Activated CD8-positive, alpha-beta memory T cell treated with anti-CD3 and anti-CD28 coated beads, Interleukin-2, amount 50 U/mL, for 1 hour (primary cell): Measurements from ENCODE around the gene SOD2.
"Not testable (repeated sequence)": the region's sequence is repeated elsewhere in the genome, so short reads cannot be mapped to it uniquely, and the experiment has no call there.

ENCODE experiments used
- DNase-seq: peaks from one replicate; pipeline ENCODE4 v3.0.0-alpha.2; 2020; ENCODE audit errors: extremely low read depth

The SOD2 gene

DNA sequence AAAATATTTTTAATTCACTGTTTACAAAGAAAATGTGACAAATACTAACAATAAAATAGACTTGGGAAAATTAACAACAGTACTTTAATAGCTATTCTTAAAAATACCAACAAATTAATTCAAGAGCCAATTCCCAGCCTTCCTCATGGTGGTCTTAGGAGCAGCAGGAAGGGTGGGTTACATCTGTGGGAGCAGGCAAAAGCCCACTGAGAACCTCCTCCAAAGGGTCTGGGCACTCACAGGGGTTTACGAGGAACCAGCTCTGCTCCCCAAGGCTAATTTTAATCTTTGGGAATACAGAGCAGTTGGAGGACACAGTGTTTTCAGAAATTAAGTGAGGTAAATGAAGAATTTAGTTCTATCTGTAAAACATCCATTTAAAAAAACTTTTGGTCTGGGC, 10.2 kb downstream of the SOD2 start:
- no peak for DNase-seq

DNA sequence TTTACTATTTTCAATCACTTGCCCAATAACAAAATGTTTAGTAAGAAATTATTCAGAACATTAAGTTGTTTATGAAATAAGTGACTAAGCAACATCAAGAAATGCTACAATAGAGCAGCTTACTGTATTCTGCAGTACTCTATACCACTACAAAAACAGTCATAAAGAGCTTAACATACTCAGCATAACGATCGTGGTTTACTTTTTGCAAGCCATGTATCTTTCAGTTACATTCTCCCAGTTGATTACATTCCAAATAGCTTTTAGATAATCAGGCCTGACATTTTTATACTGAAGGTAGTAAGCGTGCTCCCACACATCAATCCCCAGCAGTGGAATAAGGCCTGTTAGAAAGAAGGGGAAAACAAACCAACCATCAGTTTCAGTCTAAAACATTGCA, 10.7 kb downstream of the SOD2 start:
- DNase-seq, result no peak

DNA sequence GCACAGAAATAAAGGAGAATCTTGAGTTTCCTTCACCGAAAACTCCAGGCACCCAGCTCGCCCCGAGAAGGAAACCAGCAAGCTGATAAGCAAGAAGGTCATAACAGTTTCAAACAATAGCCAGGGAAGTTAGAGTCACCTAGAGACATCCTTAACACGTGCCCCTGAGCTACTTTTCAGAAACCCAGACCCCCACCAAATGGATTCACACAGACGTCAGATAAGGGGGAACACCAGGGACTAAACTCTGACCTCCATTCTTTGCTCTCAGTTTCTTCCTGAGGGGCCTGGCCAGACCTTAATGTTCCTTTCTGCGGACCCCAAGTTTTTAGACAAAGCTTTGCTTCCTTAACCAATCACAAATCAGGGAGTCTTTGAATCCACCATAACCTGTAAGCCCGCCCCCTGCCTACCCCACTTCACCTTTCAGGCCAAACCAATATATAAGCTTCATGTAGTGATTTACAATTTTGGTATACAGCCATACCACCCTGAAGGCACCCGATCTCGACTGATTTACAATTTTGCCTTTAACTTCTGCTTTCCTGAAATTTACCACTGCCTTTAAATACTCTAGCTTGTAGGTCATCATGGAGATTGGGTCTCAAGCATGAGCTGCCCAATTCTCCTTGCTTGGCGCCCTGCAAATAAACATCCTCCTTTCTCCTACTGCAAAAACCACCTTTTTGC, 11.7 kb downstream of the SOD2 start:
- DNase-seq, result no peak

DNA sequence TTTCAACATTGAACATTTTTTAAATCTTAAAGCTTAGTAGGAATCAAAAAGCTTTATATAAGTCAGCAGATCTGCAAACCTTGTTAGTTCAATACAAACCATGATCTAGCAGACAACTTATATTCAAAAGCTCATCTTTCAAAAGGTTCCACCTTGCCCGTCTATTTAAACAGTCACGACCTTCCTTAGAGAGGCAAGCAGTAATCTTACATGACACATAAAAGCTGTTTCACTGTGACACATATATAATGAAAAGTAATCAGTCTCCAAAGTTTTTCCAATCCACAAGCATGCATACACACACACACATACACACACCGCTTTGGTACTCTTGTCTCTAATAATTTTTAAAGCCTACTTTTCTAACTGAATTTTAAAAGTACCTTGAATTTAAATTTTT, 12.9 kb downstream of the SOD2 start:
- no peak for DNase-seq

GRCh38 chr6:159679091-159680077, 13.7 kb downstream of the SOD2 start:
- DNase-seq, result no peak

- DNase-seq, result no peak
Measured at GRCh38 chr6:159678574-159678973, 14.5 kb downstream of the SOD2 start.

GRCh38 chr6:159677506-159678165, 15.4 kb downstream of the SOD2 start:
- no peak for DNase-seq

DNA sequence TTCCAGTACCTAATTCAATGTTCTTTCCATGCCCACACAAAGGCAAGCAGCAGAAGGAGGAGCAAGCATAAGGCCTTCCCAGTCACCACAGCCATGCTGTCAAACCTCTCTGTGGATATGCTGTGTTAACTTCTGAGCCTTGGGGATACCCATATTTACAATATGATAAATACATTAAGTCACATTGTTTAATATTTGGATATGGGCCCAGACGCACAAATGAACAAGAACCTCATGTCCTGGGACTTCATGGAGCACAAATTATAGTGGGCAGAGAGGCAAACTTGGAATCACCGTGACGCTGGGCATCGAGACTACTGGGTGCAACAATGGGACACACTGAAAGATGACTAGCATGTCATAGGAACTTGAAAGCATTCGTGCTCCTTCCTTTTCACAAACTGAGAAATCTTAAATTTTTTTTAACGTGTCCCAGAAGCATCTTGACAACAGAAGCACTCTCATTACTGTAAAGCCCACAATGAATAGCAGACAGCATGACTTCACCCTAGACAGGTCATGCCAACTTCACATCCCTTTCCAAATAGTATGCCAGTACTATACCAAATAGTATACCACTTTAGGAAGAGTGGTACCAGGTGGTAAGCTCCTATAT, 16.0 kb downstream of the SOD2 start:
- no peak for DNase-seq

GRCh38 chr6:159676236-159676635, 16.8 kb downstream of the SOD2 start:
- DNase-seq, result not testable (repeated sequence)

- no peak for DNase-seq
Measured at GRCh38 chr6:159665868-159666635, 27.0 kb downstream of the SOD2 start.

GRCh38 chr6:159663368-159663889, 29.6 kb downstream of the SOD2 start:
- not testable (repeated sequence) for DNase-seq

- DNase-seq, result not testable (repeated sequence)
Measured at GRCh38 chr6:159661977-159662376, 31.1 kb downstream of the SOD2 start.

- DNase-seq, result no peak
Measured at GRCh38 chr6:159655409-159655988, 37.5 kb downstream of the SOD2 start.

- no peak for DNase-seq
Measured at GRCh38 chr6:159654483-159655098, 38.5 kb downstream of the SOD2 start.

DNA sequence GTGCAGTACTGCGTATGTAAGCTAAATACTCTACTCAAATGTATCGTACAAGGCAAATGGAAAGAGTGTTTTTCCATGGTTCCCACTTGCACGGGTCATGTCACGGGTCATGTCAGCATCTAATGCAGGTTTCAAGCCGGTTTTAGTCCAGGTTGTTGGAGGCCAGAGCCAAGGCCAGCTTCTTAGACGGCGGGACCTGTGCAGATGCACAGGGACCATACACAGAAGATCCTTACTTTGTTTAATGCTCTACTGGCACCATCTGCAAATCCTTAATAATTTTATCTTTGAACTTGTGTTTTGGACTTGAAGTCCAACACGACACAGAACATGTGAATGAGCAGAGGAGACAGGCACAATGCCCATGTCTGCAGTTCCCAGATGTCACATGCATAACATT, 42.7 kb downstream of the SOD2 start:
- DNase-seq, result no peak

- no peak for DNase-seq
Measured at GRCh38 chr6:159649441-159649840, 43.6 kb downstream of the SOD2 start.

- DNase-seq, result no peak
Measured at GRCh38 chr6:159646733-159647132, 46.3 kb downstream of the SOD2 start.

- DNase-seq, result no peak
Measured at GRCh38 chr6:159646116-159646515, 46.9 kb downstream of the SOD2 start.

DNA sequence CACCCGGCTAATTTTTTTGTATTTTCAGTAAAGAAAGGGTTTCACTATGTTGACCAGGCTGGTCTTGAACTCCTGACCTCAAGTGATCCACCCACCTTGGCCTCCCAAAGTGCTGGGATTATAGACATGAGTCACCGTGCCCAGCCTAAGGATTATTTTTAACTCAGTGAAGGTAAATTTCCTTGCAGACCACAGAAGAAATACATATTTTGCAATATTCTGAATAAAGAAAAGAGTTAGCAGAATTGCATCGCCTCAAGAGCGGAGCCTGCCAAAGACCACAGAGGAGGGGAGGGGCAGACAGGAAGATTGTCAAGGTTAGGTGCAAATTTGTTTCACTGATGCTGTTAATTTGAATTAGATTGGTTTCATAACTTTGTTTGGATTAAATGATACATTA, 47.4 kb downstream of the SOD2 start:
- DNase-seq, result no peak
